DMS 273 (cell line): ENCODE data around the gene KCNJ10.

ENCODE experiments used
- DNase-seq: peaks from one replicate; lab custom pipeline; 2025; ENCODE audit not compliant: unreplicated experiment; lab: John Stamatoyannopoulos, UW

The KCNJ10 gene

DNA sequence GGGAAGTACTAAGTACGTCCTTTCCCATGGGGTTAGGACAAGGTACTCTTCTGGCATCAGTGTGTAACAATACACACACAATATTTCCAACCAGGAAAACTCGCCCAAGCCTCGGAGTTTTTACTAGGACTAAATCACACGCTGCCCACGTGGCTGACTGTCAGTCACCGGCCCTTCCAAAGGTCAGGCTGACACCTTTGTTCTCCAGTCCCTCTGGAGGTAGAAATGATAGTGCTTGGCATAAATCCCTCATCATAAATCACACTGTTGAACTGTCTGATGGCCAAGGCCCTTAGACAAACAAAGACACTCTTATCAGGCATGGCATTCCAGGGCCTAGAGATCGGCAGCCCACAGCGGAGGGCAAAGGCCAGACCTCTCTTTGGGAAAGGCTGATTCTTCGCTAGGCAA lies 99.0 kb downstream of the KCNJ10 start:
- DNase-seq: no peak

DNA sequence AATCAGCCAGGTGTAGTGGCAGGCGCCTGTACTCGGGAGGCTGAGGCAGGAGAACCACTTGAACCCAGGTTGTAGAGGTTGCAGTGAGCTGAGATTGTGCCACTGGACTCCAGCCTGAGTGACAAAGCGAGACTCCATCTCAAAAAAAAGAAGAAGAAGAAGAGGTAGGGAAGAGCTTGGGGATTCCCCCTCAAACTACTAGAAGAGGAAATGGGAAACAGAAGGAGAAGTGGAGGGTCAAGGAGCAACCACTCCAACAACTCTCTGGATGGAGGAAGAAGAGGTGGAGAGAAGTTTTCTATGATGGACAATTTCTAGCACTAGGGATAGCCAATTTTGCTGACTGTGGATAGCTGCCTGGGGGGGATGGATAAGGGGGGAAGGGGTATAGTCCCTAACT lies 101.1 kb downstream of the KCNJ10 start:
- DNase-seq: no peak

DNA sequence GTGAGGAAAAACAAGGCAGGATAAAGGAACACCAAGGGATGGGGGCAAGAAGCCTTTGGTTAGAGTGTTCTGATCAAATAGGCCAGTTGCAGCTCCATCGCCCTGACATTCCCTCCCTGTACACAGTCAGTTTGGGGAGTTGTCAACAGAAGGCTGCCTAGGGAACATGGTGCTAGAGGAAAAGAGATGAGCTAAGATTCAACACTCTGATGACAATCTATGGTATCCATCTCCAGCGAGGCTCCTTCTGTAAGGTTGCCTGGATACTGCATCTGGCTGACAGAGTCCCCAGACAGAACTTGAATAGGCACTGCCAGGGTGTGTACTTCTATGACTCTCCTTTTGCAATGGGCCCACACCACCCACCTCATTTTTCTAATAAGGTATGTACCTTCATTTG lies 104.7 kb downstream of the KCNJ10 start:
- DNase-seq: no peak

DNA sequence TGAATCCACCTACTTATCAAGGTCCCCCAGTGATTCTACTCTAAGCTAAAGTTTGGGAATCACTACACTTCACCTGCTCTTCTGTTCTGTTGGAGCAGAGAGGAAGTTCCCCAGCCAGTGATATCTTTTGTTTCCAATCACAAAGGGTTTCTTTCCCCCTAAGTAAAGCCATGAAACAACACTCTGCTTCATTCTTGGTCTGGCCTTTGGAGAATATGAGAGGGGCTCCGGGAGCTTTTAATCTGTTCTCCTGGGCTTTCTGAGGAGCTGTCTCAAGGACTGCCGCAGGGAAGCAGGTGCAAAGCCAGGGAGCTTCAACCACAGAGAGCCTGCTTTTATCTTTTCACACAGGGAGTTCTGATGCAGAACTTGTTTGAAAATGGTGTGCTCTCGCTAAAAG lies 105.8 kb downstream of the KCNJ10 start:
- DNase-seq: no peak

DNA sequence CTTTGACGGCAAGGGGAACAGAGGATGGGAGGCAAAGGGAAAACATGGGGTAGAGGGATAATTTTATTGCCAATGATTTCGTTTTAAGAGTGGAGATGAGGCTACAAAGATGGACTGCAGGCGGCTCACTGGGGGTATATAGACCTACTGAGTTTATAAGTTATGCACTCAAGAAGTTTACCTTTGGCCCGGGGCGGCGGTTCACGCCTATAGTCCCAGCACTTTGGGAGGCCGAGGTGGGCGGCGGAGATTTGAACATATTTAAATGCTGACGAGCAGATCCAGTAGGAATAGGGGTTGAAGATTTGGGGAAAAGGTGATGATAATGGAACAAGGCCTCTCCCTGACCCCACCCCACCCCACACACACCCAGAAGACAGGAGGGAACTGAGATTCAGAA lies 107.8 kb downstream of the KCNJ10 start:
- no peak for DNase-seq

DNA sequence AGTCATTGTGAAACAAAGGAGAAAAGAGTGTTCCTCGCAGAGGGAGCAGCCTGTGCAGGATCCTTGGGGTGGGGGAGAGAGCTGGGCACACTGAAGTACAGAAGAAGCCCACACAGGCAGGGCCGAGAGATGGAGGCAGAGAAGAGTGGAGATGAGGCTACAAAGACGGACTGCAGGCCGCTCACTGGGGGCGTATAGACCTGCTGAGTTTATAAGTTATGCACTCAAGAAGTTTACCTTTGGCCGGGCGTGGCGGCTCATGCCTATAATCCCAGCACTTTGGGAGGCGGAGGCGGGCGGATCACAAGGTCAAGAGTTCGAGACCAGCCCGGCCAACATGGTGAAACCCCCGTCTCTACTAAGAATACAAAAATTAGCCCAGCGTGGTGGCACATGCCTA lies 108.3 kb downstream of the KCNJ10 start:
- DNase-seq: no peak

DNA sequence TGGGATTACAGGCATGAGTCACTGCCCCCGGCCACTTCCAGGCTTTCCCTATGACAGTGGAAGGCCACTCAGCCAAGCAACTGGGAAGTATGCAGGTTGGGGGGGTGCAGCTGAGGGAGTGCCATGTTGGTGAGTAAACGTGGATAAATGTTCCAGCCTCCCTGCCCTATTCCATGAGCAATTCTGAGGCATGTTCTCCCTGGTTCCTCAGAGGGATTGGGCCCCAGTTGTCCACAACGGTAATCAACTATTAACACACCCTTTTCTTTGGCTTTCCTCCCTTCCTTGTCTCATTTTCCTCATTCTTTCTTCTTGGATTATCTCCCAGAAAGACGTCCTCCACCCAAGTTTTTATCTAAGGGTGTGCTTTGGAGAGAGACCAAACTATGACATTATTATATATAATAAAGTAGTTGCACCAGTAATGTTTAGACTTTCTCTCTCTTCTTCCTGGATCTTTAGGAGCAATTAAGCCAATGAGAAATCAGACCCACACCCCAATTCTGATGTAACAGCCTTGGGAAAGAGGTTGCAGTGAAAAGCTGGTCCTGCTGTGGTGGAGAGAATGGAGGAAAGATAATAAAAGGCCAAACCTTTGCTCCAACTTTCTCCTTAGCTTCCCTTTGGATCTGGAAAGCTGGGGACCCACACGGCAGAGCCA lies 109.1 kb downstream of the KCNJ10 start:
- DNase-seq: no peak

DNA sequence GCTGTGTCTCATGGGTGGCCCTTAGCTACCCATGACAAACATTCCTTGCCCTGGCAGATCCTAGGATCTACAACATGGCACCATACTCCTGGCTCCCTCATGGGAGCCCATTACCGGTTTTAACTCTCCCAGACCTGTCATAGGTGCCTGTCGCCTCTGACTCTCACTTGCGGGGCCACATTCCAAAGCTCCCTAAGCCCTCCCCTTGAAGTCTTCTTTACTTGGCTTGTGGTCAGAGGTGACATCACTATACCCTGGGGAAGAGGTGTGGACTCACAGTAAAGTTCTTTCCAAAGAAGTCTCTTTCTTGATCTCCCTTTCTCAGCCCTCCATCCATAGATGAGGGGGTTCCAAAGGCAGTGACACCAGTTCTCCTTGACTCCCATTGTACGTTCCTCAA lies 110.5 kb downstream of the KCNJ10 start:
- no peak for DNase-seq

DNA sequence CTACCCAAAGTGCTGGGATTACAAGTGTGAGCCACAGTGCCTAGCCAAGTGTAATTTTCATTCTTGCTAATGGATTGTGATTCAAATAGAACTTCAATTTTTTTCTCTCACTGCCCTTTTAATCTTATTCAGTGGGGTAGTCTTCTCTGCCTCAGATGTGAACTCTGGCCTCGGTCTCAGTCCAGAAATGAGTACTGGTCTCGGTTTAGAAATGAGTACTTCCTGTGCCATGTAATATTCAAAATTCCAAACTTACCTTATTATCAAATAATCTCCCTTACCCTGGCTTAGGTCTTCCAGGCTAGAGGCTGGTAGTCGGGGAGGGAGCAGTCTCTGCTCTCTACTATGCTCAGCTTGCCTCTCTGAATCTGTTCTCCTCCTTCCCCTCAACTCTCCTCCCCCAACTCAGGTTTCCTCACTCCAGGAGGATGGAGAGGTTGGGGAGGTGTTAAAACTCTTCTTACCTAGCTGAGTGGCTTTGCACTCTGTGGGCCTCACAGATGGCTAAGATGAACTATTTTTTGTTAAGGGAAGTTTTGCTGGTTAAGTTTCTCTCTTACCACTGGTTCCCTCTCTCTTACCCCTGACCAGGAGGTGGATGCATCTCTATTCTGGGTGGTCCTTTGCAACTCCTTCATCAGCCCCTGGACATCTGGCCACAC lies 111.1 kb downstream of the KCNJ10 start:
- DNase-seq: no peak

DNA sequence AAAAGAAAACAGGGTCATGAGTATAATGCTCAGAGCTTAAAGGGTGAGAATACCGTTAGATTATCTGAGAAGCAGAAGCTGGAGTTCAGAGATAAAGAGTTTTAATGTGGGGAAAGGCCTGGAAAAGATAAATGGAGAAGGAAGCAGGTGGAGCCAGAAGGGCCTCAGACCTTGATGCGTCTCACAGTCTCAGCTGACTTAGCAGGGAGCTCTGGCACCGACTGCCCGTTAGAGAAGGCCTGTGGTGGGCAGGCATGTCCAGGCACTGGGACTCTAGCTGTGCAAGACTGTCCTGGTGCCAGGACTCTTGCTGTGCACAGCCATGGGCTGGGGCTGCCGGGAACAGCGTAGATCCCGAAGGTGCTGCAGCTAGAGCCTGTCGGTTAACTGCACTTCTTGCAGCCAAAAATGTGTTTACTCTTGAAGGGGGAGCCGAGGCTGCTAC lies 112.1 kb downstream of the KCNJ10 start:
- no peak for DNase-seq

DNA sequence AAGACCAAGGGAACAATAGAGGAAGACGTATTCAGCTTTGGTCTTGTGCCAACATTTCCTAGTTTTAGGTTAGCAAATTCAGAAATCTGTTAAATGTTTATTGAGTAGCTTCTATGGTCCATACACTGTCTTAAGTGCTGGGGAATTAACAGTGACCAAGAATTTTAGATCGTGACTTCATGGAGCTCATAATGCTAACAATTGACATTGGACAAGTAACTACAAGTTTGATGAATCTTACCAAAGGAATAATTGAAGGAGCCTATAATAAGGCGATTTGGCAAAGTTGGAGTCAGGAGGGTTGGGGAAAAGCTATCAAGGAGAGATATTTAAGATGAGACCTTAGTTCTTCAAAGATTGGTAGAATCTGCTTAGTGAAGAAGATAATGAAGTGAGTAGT lies 114.5 kb downstream of the KCNJ10 start:
- no peak for DNase-seq

DNA sequence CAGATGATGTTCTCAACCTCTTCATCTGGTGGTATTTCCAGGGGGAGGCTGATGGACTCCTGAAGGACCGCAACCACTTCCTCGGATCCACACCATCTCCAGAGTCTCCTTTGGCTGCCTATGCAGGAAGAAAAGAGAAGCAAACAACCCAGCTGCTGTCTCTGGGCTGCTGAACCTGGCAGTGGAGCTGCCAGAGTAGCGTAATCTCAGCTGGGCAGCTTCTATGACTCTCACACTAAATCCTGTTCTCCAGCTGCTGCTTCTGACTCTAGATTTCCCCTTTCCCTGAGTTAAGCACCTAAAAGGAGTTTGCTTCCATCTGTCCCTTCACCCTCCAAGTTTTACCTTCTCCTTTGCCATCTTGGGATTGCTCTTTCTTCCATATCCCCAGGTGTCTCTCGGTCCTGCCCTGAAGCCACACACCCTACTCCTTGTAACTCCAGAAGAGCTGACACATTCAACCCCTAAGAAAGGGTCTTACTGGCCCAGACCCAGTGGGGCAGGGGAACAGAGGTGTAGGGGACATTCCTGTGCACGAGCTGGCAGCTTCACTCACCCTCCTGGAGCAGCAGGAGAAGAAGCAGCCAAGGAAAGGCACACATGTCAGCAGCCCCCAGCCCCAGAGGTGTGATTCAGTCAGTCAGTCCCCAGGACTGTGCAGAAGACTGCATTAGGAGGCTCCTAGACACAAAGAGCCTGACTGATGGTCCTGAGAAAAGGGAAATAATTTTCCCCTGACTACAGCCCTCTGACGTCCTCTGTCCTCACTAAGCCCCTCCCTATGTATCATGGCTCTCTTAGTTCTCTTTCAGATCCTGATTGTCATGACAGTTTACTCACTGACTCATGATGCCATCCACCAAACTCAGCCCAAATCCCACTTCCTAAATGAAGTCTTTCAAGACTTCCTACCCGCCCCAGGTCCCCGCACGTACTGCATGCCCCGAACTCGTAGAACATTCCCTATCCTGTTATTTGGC lies 116.1 kb downstream of the KCNJ10 start, which contains the start of gene SLAMF9:
TSS of gene SLAMF9 (minus strand) at position 702 of the 980 bp plus-strand sequence. CDS start at position 602, 100 bp downstream.
- no peak for DNase-seq

DNA sequence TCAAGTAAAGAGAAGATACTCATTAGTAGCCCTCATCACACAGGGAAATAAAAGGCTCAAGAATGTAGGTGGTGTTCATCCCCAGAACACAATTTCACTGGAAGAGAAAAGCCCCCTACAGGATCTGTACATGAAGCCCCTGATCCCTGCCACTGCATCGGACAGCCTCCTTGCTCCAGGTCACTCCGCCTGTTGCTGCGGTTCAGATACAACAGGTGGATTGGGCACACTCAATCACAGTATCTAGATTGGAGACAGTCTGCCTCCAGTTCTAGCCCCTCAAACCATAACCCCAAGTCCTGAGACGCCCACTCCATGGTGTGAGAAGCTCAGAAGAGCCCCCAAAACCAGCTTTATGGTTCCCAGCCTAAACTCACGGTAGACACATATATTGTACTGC lies 117.0 kb downstream of the KCNJ10 start:
- DNase-seq: no peak

DNA sequence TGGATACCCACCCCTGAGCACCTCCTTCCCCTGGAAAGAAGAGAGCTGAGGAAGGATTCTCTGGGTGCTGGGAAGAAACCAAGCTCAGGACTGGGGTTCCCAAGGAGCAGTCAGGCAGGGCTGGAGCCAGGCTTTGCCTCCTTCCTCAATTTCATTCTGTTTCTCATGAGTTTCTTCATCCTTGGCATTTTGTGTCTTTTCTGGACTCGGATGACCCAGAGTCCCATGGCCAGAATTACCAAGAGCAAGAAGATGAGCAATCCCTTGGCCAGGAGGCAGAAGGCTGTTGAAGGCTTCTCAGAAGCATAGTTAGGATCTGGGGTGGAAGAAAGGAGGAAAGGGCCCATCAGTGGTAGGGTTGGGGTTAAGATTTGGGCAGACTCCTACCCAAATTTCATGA lies 118.4 kb downstream of the KCNJ10 start:
- no peak for DNase-seq

DNA sequence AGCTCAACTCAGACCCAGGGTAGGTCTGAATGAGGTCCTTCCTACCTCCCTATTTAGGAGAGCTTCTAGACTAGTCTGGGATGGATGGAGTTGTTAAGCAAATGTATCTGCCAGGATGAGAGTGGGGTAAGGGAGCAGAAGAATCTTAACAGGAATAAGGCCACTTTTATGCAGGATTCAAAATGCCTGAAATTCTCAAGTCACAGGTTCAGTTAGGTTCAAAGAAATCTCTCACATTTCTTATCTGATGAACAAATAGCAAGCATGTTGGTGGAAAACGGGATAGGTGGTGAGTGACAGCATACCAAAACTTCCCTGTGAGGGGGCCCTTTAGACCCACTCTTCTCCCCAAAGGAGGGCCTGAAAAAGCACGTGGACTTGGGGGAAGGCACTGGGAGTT lies 118.9 kb downstream of the KCNJ10 start:
- no peak for DNase-seq

DNA sequence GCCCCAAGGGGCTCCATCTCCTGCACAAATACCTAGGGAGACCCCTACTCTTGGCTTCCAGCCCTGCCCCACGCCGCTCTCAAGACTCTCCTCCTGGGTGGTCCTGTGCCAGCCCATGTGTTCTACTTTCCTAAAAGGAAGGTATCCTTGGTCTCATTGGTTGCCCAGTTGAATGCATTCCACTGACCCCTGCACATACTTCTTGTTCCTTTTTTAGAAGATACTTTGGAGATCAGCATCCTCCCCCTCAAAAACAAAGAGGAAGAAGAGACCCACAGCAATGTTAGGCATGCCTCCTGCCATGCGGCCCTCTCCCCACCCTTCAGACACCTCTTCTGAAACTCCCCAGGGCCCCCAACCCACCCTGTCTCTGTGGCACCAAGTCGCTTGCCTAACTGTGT lies 120.0 kb downstream of the KCNJ10 start:
- no peak for DNase-seq

DNA sequence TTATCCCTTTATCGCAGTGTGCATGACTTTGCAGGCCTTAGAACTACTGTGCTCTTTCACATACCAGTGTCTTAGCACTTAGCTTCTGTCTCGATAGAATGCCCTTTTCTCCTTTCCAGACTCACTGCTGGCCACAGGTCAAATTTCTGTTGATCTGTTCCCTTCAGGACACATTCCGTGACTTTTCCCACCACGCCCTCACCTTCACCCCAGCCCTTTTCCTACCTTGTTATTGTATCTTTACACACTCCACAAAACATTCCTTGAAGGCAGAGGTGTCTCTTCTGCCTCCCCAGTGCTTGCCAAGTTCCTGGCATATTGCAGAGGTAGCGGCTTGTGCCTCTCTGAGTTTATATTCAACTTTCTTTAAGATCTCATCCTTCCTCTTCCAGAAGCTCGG lies 120.8 kb downstream of the KCNJ10 start:
- DNase-seq: no peak
